ENCODE measurements around the gene CELA3A. TPM values are rescaled to one million over a fixed set of nuclear protein-coding genes. Genes with fewer than 3 reads are reported as not detected.
A peak's percentile ranks its signal among the peaks of the same experiment; 100 is the strongest.

The CELA3A gene
- polyA plus RNA-seq, 2 of the 4 experiments (the other 2 are of a cell fraction) = not detected

- POLR2A ChIA-PET = no interaction called here
- DNase-seq (ENCODE audit: low read depth in 1 of 2, low spot score in 1 of 2) (peak in 1 of 2 experiments; percentile 24), FAIRE-seq (no peak), ATAC-seq (no peak)
- WGBS (ENCODE audit: missing lambda C conversion rate) = 59% methylated on average over 8 of the region's 8 CpGs
- CTCF ChIA-PET = no interaction called here
- TF ChIP-seq USF2 (IDR thresholded peaks at IDR 0.05) = peak; percentile 76
- no peak for TF ChIP-seq CEBPB (IDR thresholded peaks at IDR 0.05)
- no peak for TF ChIP-seq TP53 (CRISPR knock-in tag; IDR thresholded peaks at IDR 0.05)
- no peak overlapping the region for H3K27ac ChIP-seq
- no peak overlapping the region for H3K4me3 ChIP-seq
- H3K4me2 ChIP-seq = peak overlapping the region; percentile 34; the same call in 2 of the 3 replicates
- no peaks in the 10 kb centered on the region for H3K9me3 ChIP-seq
- no peaks in the 10 kb centered on the region for H3K4me1 ChIP-seq
Observed at GRCh38 chr1:22048351-22049192, 47.1 kb downstream of the CELA3A start.

DNA sequence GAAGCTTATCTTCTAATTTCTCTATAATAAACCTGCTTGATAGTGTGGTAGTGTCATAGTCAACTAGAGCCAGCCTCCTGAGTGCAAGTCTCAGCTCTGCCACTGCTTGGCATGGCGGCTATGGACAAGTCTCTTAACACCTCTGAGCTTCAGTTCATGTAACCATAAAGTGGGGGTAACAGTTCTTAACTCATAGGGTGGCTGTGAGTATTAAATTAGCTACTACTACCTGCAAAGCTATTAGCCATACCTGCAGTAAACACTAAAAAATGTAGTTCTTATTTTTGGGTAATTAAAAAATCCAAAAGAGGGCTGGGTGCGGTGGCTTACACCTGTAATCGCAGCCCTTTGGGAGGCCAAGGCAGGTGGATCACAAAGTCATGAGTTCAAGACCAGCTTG is 48.9 kb downstream of the CELA3A start:
- 88% methylated on average over 3 of the region's 3 CpGs for WGBS (ENCODE audit: missing lambda C conversion rate)
- Histone ChIP-seq H3K4me1 (peaks cover 10% of the 10 kb centered on the region; the same call in 2 of the 3 replicates), H3K4me2 (no peak overlapping the region), H3K4me3 (no peak overlapping the region), H3K9me3 (no peaks in the 10 kb centered on the region), H3K27ac (no peak overlapping the region)
- ChIA-PET POLR2A (no interaction called here), CTCF (interaction anchor here (0.6 to 1.4 kb wide), 3 partner anchors 20 to 366 kb away, joined by 3 to 4 read pairs (median 3); no protein-coding TSS in a partner anchor)
- ATAC-seq (no peak), DNase-seq (ENCODE audit: low read depth in 1 of 2, low spot score in 1 of 2) (no peak), FAIRE-seq (no peak)
- no peak for TF ChIP-seq RCOR1 (IDR thresholded peaks at IDR 0.05; ENCODE audit: low read depth, low read length)
- TF ChIP-seq CBX2 (IDR thresholded peaks at IDR 0.05; ENCODE audit: borderline replicate concordance, low read depth) = no peak
- TF ChIP-seq HOXB5 (CRISPR knock-in tag; IDR thresholded peaks at IDR 0.05) = no peak
- no peak for TF ChIP-seq CHD2 (IDR thresholded peaks at IDR 0.05; ENCODE audit: low read length, partially characterized antibody)

DNA sequence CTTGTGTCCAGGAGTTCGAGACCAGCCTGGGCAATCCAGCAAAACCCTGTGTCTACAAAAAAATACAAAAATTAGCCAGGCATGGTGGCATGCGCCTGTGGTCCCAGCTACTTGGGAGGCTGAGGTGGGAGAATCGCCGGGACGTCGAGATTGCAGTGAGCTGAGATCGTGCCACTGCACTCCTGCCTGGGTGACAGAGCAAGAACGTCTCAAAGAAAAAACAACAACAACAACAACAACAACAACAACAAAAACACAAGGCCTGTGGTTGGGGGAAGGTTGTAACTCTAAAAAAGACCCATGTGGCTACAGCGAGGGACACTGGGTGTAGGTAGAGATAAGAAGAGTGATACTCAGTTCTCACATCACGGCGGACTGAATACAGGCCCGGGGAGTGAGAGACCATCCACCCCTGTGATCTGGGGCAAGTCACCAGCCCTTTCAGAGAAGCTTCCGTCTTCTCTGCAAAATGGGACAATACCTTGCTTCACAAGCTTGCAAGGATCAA is 50.2 kb downstream of the CELA3A start:
- FAIRE-seq (no peak), DNase-seq (ENCODE audit: low read depth in 1 of 2, low spot score in 1 of 2) (no peak), ATAC-seq (no peak)
- no peak for TF ChIP-seq HDAC2 (IDR thresholded peaks at IDR 0.05)
- TF ChIP-seq MAZ (IDR thresholded peaks at IDR 0.05; ENCODE audit: borderline replicate concordance, low read depth, low read length) = no peak
- TF ChIP-seq EP300 (IDR thresholded peaks at IDR 0.05) = no peak
- TF ChIP-seq, protein P1, sequence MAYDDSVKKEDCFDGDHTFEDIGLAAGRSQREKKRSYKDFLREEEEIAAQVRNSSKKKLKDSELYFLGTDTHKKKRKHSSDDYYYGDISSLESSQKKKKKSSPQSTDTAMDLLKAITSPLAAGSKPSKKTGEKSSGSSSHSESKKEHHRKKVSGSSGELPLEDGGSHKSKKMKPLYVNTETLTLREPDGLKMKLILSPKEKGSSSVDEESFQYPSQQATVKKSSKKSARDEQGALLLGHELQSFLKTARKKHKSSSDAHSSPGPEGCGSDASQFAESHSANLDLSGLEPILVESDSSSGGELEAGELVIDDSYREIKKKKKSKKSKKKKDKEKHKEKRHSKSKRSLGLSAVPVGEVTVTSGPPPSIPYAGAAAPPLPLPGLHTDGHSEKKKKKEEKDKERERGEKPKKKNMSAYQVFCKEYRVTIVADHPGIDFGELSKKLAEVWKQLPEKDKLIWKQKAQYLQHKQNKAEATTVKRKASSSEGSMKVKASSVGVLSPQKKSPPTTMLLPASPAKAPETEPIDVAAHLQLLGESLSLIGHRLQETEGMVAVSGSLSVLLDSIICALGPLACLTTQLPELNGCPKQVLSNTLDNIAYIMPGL (CRISPR knock-in tag; IDR thresholded peaks at IDR 0.05; ENCODE audit: borderline replicate concordance) = no peak
- TF ChIP-seq TFCP2L1 (CRISPR knock-in tag; IDR thresholded peaks at IDR 0.05) = no peak
- no peak for TF ChIP-seq MAFK (IDR thresholded peaks at IDR 0.05; ENCODE audit: partially characterized antibody)
- TF ChIP-seq ZNF302 (CRISPR knock-in tag; IDR thresholded peaks at IDR 0.05) = no peak
- no peak for TF ChIP-seq EHF (CRISPR knock-in tag; IDR thresholded peaks at IDR 0.05)
- TF ChIP-seq SREBF2 (IDR thresholded peaks at IDR 0.05) = no peak
- H3K4me2 ChIP-seq = peak overlapping the region; percentile 83
- POLR2A ChIA-PET = interaction anchor here (0.7 to 2.0 kb wide), 3 partner anchors 13 to 27 kb away, joined by 3 to 13 read pairs (median 4); no protein-coding TSS in a partner anchor
- peaks cover 16% of the 10 kb centered on the region for H3K4me1 ChIP-seq
- CTCF ChIA-PET = interaction anchor here (1.1 to 1.6 kb wide), 3 partner anchors 21 to 365 kb away, joined by 3 to 4 read pairs (median 3); no protein-coding TSS in a partner anchor
- H3K9me3 ChIP-seq = no peaks in the 10 kb centered on the region
- peak overlapping the region; percentile 100; a peak in 4 of 6 replicates for H3K27ac ChIP-seq
- peak overlapping the region; percentile 100; the same call in 2 of the 3 replicates for H3K4me3 ChIP-seq
- 88% methylated on average over 13 of the region's 13 CpGs for WGBS (ENCODE audit: missing lambda C conversion rate)
